Uterus (tissue), 4 donors: ENCODE data around the gene DLGAP3. TPM values are rescaled to one million over a fixed set of nuclear protein-coding genes. Genes with fewer than 3 reads are reported as not detected.

ENCODE experiments used
- DNase-seq, 2 donors: peaks; one replicate each; pipeline ENCODE4 v3.0.0-alpha.2; 2019 to 2020
- H3K27ac ChIP-seq, 2 donors: fragments of 200-600 bp; sonication (generic); 1 replicate in 1 of 2; 2 replicates in 1 of 2; pipeline ENCODE4 v1.5.1; 2016 to 2018
- H3K27me3 ChIP-seq, 2 donors: fragments of 200-600 bp; sonication (generic); one replicate each; pipeline ENCODE4 v1.5.1; 2018 to 2019; ENCODE audit warnings: control low read depth in 1 of 2
- H3K36me3 ChIP-seq, 2 donors: fragments of 200-600 bp; sonication (generic); one replicate each; pipeline ENCODE4 v1.5.1; 2019; ENCODE audit warnings: control low read depth in 1 of 2
- H3K4me1 ChIP-seq, 2 donors: fragments of 200-600 bp; sonication (generic); one replicate each; pipeline ENCODE4 v1.5.1; 2018 to 2019; ENCODE audit warnings: control low read depth in 1 of 2
- H3K4me3 ChIP-seq, 2 donors: fragments of 200-600 bp; sonication (generic); 1 replicate in 1 of 2; 2 replicates in 1 of 2; pipeline ENCODE4 v1.5.1; 2018 to 2019; ENCODE audit warnings: mild to moderate bottlenecking in 1 of 2
- H3K9me3 ChIP-seq, 2 donors: fragments of 200-600 bp; sonication (generic); one replicate each; pipeline ENCODE4 v1.5.1; 2019; ENCODE audit warnings: control low read depth in 1 of 2
- CTCF ChIP-seq, 4 experiments: fragments of 200-600 bp in 2 of 4; fragments of 450-650 bp in 2 of 4; sonication (generic) in 2 of 4; IDR thresholded peaks; one replicate each; pipeline ENCODE4 v1.5.1; 2016 to 2019; ENCODE audit warnings: antibody characterized with exemption in 4 of 4, mild to moderate bottlenecking in 2 of 4, moderate library complexity in 1 of 4
- POLR2A ChIP-seq, 2 donors: fragments of 450-650 bp; IDR thresholded peaks; one replicate each; pipeline ENCODE4 v1.6.1; 2016; ENCODE audit warnings: antibody characterized with exemption in 2 of 2, mild to moderate bottlenecking in 1 of 2, moderate library complexity in 1 of 2
- intact Hi-C: fragments of 100-400 bp; cut with DNase I; formaldehyde crosslinking; loops from one replicate; pipeline ENCODE4 v1.15.1; 2023; ENCODE audit warnings: low total_unique reads
- total RNA-seq, 4 donors: library from RNA; depleted of rRNA in 3 of 4; stranded (reverse); fragments of >200 nt in 3 of 4; gene quantifications; one replicate each; pipeline versions ENCODE4 v1.1.0 to v1.2.4, GENCODE V29; 2014 to 2023
- donor health status: DM: yes; HTN: yes; CAD: no.

The DLGAP3 gene
- total RNA-seq, 4 donors from 2014 or later = 0.14 TPM; not detected in 3

GRCh38 chr1:34872133-34872503 lies 57.3 kb downstream of the DLGAP3 start:
- Histone ChIP-seq H3K27me3 (peaks cover 0 to 10% of the 10 kb centered on the region in 2 donors), H3K4me3 (no peak overlapping the region), H3K27ac (no peak overlapping the region), H3K9me3 (no peaks in the 10 kb centered on the region), H3K4me1 (no peaks in the 10 kb centered on the region), H3K36me3 (no peaks in the 10 kb centered on the region)
- no peak for TF ChIP-seq CTCF (IDR thresholded peaks at IDR 0.05)
- TF ChIP-seq POLR2A (IDR thresholded peaks at IDR 0.05) = no peak
- DNase-seq = no peak
- intact Hi-C loops = no loop called here

GRCh38 chr1:34871443-34872132 lies 57.9 kb downstream of the DLGAP3 start:
- no peak for DNase-seq
- intact Hi-C loops = no loop called here
- Histone ChIP-seq H3K27ac (no peak overlapping the region), H3K4me3 (no peak overlapping the region), H3K4me1 (no peaks in the 10 kb centered on the region), H3K27me3 (peaks cover 0 to 10% of the 10 kb centered on the region in 2 donors), H3K9me3 (no peaks in the 10 kb centered on the region), H3K36me3 (no peaks in the 10 kb centered on the region)
- TF ChIP-seq POLR2A (IDR thresholded peaks at IDR 0.05) (no peak), CTCF (IDR thresholded peaks at IDR 0.05) (no peak)

- Histone ChIP-seq H3K4me3 (no peak overlapping the region), H3K36me3 (no peaks in the 10 kb centered on the region), H3K27me3 (peaks cover 0 to 4% of the 10 kb centered on the region in 2 donors), H3K4me1 (no peaks in the 10 kb centered on the region), H3K9me3 (no peaks in the 10 kb centered on the region), H3K27ac (no peak overlapping the region)
- intact Hi-C loops = no loop called here
- no peak for TF ChIP-seq CTCF (IDR thresholded peaks at IDR 0.05)
- no peak for TF ChIP-seq POLR2A (IDR thresholded peaks at IDR 0.05)
- no peak for DNase-seq
Observed at GRCh38 chr1:34870395-34870794, 59.1 kb downstream of the DLGAP3 start.

GRCh38 chr1:34869760-34870159 lies 59.7 kb downstream of the DLGAP3 start:
- TF ChIP-seq POLR2A (IDR thresholded peaks at IDR 0.05) (no peak), CTCF (IDR thresholded peaks at IDR 0.05) (no peak)
- H3K4me1 ChIP-seq = no peaks in the 10 kb centered on the region
- H3K36me3 ChIP-seq = no peaks in the 10 kb centered on the region
- H3K27ac ChIP-seq = no peak overlapping the region
- H3K4me3 ChIP-seq = no peak overlapping the region
- peaks cover 0 to 4% of the 10 kb centered on the region in 2 donors for H3K27me3 ChIP-seq
- H3K9me3 ChIP-seq = no peaks in the 10 kb centered on the region
- intact Hi-C loops = no loop called here
- DNase-seq = no peak

- H3K4me1 ChIP-seq = no peaks in the 10 kb centered on the region
- DNase-seq = no peak
- H3K36me3 ChIP-seq = no peaks in the 10 kb centered on the region
- no peak overlapping the region for H3K4me3 ChIP-seq
- no peak overlapping the region for H3K27ac ChIP-seq
- intact Hi-C loops = no loop called here
- H3K27me3 ChIP-seq = no peaks in the 10 kb centered on the region
- H3K9me3 ChIP-seq = no peaks in the 10 kb centered on the region
- TF ChIP-seq POLR2A (IDR thresholded peaks at IDR 0.05) = no peak
- no peak for TF ChIP-seq CTCF (IDR thresholded peaks at IDR 0.05)
Observed at GRCh38 chr1:34868230-34869049, 61.0 kb downstream of the DLGAP3 start.
